ENCODE data around the gene C6. TPM values are rescaled to one million over a fixed set of nuclear protein-coding genes. Genes with fewer than 3 reads are reported as not detected.

The C6 gene
- polyA plus RNA-seq, 3 donors = not detected

DNA sequence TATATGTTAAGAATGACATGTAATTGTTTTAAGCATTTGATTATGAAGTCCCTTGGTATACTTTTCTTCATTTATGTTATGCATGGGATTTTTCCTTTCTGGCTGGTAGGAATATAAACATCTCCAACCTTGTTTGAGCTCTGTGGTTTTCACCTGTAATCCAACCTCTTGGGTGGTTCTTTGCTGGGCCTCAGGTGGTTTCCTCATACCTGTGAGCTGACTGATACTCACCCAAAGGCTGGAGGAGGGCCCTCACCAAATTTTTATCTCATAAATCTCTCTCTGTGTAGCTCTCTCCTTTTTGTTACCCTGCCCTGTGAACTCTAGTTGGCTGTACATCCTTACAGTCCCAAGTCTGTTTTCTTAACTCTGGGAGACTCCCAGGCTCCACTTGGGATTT lies 39.8 kb upstream of the C6 start:
- Mint-ChIP-seq H3K27ac (no peak overlapping the region), H3K36me3 (no peaks in the 10 kb centered on the region), H3K27me3 (ENCODE audit: low read depth in 3 of 3) (no peaks in the 10 kb centered on the region), H3K9me3 (peaks cover 0 to 6% (median 3%) of the 10 kb centered on the region in 7 donors), H3K4me3 (no peak overlapping the region), H3K4me1 (no peaks in the 10 kb centered on the region)
- H3K27me3 ChIP-seq (ENCODE audit: control insufficient read depth in 2 of 2, insufficient read depth in 2 of 2, low read length in 2 of 2) = no peaks in the 10 kb centered on the region
- no peak overlapping the region for H2AFZ ChIP-seq (ENCODE audit: insufficient read depth, low read depth, low read length, poor library complexity, severe bottlenecking)
- intact Hi-C loops (cut with micrococcal nuclease) = no loop called here
- no peak overlapping the region for H3K27ac ChIP-seq (ENCODE audit: low read depth in 1 of 2, low read length in 2 of 2)
- H3K9me3 ChIP-seq (replicated peaks in 1 of 2; ENCODE audit: control insufficient read depth in 1 of 2, insufficient read depth in 1 of 2, low read length in 2 of 2) = peaks cover 0 to 3% of the 10 kb centered on the region in 2 donors
- H3K4me2 ChIP-seq (replicated peaks; ENCODE audit: extremely low read depth, low read length, poor library complexity, severe bottlenecking) = no peak overlapping the region
- no peaks in the 10 kb centered on the region for H3K79me2 ChIP-seq (ENCODE audit: insufficient read depth, low read length)
- no peak for DNase-seq
- no peak overlapping the region for H3K4me3 ChIP-seq (replicated peaks in 1 of 3; ENCODE audit: low read depth in 2 of 3, low read length in 3 of 3)
- TF ChIP-seq, protein P1, sequence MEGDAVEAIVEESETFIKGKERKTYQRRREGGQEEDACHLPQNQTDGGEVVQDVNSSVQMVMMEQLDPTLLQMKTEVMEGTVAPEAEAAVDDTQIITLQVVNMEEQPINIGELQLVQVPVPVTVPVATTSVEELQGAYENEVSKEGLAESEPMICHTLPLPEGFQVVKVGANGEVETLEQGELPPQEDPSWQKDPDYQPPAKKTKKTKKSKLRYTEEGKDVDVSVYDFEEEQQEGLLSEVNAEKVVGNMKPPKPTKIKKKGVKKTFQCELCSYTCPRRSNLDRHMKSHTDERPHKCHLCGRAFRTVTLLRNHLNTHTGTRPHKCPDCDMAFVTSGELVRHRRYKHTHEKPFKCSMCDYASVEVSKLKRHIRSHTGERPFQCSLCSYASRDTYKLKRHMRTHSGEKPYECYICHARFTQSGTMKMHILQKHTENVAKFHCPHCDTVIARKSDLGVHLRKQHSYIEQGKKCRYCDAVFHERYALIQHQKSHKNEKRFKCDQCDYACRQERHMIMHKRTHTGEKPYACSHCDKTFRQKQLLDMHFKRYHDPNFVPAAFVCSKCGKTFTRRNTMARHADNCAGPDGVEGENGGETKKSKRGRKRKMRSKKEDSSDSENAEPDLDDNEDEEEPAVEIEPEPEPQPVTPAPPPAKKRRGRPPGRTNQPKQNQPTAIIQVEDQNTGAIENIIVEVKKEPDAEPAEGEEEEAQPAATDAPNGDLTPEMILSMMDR (IDR thresholded peaks at IDR 0.05) = no peak
- no peaks in the 10 kb centered on the region for H4K20me1 ChIP-seq (ENCODE audit: insufficient read depth, low read length)
- H3K36me3 ChIP-seq (replicated peaks in 1 of 2; ENCODE audit: control insufficient read depth in 1 of 2, insufficient read depth in 2 of 2, low read length in 2 of 2) = no peaks in the 10 kb centered on the region
- H3K4me1 ChIP-seq (ENCODE audit: control insufficient read depth in 1 of 2, insufficient read depth in 2 of 2, low read length in 2 of 2) = no peaks in the 10 kb centered on the region
- no peak overlapping the region for H3K9ac ChIP-seq (ENCODE audit: insufficient read depth, low read length, poor library complexity, severe bottlenecking)

DNA sequence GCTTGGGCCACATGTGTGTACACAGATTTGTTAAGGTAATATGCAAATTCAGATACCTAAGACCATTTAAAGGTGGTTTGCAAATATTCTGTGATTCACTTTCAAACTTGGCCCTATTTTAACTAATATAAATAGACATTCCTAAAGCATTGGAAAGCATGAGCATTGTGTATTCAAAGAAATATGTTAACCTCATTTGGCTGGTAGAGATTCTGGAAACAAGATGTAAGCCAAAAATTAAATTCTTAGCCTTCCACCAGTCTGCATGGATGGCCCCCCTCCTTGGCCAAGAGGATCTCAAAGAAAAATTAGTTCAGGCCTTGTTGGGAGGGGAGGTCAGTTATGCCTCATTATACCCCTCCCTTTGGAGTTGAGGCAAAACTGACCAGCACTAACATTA lies 38.7 kb upstream of the C6 start:
- intact Hi-C loops (cut with micrococcal nuclease) = no loop called here

More for the DNA sequence above, 38.7 kb upstream of the C6 start:
- Histone ChIP-seq H3K9ac (ENCODE audit: insufficient read depth, low read length, poor library complexity, severe bottlenecking) (no peak overlapping the region), H3K36me3 (replicated peaks in 1 of 2; ENCODE audit: control insufficient read depth in 1 of 2, insufficient read depth in 2 of 2, low read length in 2 of 2) (no peaks in the 10 kb centered on the region), H3K4me3 (replicated peaks in 1 of 3; ENCODE audit: low read depth in 2 of 3, low read length in 3 of 3) (no peak overlapping the region), H3K9me3 (replicated peaks in 1 of 2; ENCODE audit: control insufficient read depth in 1 of 2, insufficient read depth in 1 of 2, low read length in 2 of 2) (peaks cover 0 to 3% of the 10 kb centered on the region in 2 donors), H4K20me1 (ENCODE audit: insufficient read depth, low read length) (no peaks in the 10 kb centered on the region), H3K4me2 (replicated peaks; ENCODE audit: extremely low read depth, low read length, poor library complexity, severe bottlenecking) (no peak overlapping the region), H3K79me2 (ENCODE audit: insufficient read depth, low read length) (no peaks in the 10 kb centered on the region), H3K27me3 (ENCODE audit: control insufficient read depth in 2 of 2, insufficient read depth in 2 of 2, low read length in 2 of 2) (no peaks in the 10 kb centered on the region), H3K27ac (ENCODE audit: low read depth in 1 of 2, low read length in 2 of 2) (no peak overlapping the region), H3K4me1 (ENCODE audit: control insufficient read depth in 1 of 2, insufficient read depth in 2 of 2, low read length in 2 of 2) (no peaks in the 10 kb centered on the region), H2AFZ (ENCODE audit: insufficient read depth, low read depth, low read length, poor library complexity, severe bottlenecking) (no peak overlapping the region)
- no peaks in the 10 kb centered on the region for H3K27me3 Mint-ChIP-seq (ENCODE audit: low read depth in 3 of 3)
- H3K4me3 Mint-ChIP-seq = no peak overlapping the region
- TF ChIP-seq, protein P1 (IDR thresholded peaks at IDR 0.05) = no peak
- no peak overlapping the region for H3K27ac Mint-ChIP-seq
- no peaks in the 10 kb centered on the region for H3K4me1 Mint-ChIP-seq
- peaks cover 0 to 6% (median 3%) of the 10 kb centered on the region in 7 donors for H3K9me3 Mint-ChIP-seq
- no peak for DNase-seq
- H3K36me3 Mint-ChIP-seq = no peaks in the 10 kb centered on the region
